Mesothelial cell of epicardium (in vitro differentiated cells): ENCODE measurements around the gene IL1RN. TPM values are rescaled to one million over a fixed set of nuclear protein-coding genes. Genes with fewer than 3 reads are reported as not detected.

Source experiments
- DNase-seq, 2 experiments: peaks; one replicate each; pipeline ENCODE4 v3.0.0; 2021; ENCODE audit warnings: low spot score in 2 of 2; ENCODE audit not compliant: unreplicated experiment in 2 of 2
- H3K27ac Mint-ChIP-seq: 2 replicates; pipeline ENCODE4 v1.8.0; 2021; ENCODE audit warnings: mixed read lengths
- H3K27me3 Mint-ChIP-seq: 2 replicates; pipeline ENCODE4 v1.8.0; 2021; ENCODE audit warnings: low read depth, mixed read lengths
- H3K36me3 Mint-ChIP-seq: 2 replicates; pipeline ENCODE4 v1.8.0; 2021; ENCODE audit warnings: mixed read lengths
- H3K4me1 Mint-ChIP-seq: 2 replicates; pipeline ENCODE4 v1.8.0; 2021; ENCODE audit warnings: mixed read lengths
- H3K4me3 Mint-ChIP-seq: 2 replicates; pipeline ENCODE4 v1.8.0; 2021; ENCODE audit warnings: mild to moderate bottlenecking, moderate library complexity, mixed read lengths
- H3K9me3 Mint-ChIP-seq: 2 replicates; pipeline ENCODE4 v1.8.0; 2021; ENCODE audit warnings: mixed read lengths
- total RNA-seq: library from RNA; stranded (reverse); gene quantifications from 3 replicates; pipeline ENCODE4 v1.2.1, GENCODE V29; 2021
- TF ChIP-seq, protein P1 (sequence below): fragments of 200-600 bp; sonication (generic); IDR thresholded peaks from one replicate; pipeline ENCODE4 v1.5.0; 2021; ENCODE audit warnings: antibody characterized with exemption; ENCODE audit not compliant: unreplicated experiment

Gene IL1RN
- total RNA-seq, 1 donor from 2014 or later, result not detected

DNA sequence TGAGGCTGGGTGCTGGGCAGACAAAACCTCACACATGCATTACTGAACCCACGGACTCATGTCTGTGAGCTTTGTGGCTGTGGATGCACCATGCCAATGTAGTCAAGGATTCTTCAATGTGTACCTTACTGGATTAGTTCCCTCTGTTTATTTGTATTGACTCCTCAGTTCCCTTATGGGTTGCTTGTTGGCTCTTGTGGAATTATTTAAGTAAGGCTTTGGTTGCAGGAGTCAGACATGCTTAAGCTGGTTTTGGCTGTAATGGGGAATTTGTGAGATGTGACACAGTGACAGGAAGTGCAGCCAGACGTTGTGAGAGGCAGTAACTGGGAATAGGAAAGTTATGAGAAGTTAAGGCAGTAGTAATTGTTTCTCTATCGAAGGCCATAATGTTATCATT is 13.6 kb upstream of the IL1RN start:
- H3K27ac Mint-ChIP-seq, result no peak overlapping the region
- H3K4me1 Mint-ChIP-seq, result no peaks in the 10 kb centered on the region
- H3K36me3 Mint-ChIP-seq, result no peaks in the 10 kb centered on the region
- DNase-seq, result no peak
- peaks cover 13% of the 10 kb centered on the region for H3K27me3 Mint-ChIP-seq
- H3K4me3 Mint-ChIP-seq, result no peak overlapping the region
- TF ChIP-seq, protein P1, sequence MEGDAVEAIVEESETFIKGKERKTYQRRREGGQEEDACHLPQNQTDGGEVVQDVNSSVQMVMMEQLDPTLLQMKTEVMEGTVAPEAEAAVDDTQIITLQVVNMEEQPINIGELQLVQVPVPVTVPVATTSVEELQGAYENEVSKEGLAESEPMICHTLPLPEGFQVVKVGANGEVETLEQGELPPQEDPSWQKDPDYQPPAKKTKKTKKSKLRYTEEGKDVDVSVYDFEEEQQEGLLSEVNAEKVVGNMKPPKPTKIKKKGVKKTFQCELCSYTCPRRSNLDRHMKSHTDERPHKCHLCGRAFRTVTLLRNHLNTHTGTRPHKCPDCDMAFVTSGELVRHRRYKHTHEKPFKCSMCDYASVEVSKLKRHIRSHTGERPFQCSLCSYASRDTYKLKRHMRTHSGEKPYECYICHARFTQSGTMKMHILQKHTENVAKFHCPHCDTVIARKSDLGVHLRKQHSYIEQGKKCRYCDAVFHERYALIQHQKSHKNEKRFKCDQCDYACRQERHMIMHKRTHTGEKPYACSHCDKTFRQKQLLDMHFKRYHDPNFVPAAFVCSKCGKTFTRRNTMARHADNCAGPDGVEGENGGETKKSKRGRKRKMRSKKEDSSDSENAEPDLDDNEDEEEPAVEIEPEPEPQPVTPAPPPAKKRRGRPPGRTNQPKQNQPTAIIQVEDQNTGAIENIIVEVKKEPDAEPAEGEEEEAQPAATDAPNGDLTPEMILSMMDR, result no peak
- H3K9me3 Mint-ChIP-seq, result no peaks in the 10 kb centered on the region

DNA sequence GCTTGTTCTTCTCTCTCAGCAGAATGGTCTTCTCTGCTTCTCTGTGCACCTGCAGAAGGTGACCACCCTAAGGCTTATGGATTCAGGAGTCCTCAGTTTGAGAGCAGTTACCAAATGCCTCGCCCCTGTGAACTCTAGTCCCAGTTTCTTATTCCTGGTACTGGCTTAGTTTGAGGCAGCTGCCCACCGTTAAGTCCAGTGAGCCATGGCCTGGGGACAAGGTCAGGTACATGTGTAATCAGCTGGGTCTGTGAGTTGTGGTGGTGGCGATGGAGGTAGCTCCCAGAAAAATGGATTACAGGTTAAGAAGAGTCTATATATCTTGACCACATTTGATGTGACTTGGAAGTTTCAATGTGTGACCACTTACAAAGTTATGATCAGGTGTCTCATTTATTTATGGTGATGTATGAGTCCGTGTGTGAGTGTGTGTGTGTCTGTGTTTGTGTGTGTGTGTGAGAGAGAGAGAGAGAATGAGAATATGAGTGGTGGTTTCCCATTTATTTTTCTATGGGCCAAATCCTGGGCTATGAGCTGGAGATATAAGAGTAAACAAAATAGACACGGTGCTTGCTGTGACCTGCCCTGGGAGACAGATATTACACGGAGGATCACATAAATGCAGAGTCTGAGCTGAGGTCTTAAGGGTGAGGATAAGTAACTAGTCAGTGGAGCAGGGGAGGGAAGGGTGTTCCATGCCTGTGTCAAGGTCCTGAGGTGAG is 13.0 kb upstream of the IL1RN start:
- TF ChIP-seq, protein P1, result no peak
- Mint-ChIP-seq H3K36me3 (no peaks in the 10 kb centered on the region), H3K4me1 (no peaks in the 10 kb centered on the region), H3K4me3 (no peak overlapping the region), H3K27me3 (peaks cover 15% of the 10 kb centered on the region), H3K9me3 (no peaks in the 10 kb centered on the region), H3K27ac (no peak overlapping the region)
- DNase-seq, result no peak

DNA sequence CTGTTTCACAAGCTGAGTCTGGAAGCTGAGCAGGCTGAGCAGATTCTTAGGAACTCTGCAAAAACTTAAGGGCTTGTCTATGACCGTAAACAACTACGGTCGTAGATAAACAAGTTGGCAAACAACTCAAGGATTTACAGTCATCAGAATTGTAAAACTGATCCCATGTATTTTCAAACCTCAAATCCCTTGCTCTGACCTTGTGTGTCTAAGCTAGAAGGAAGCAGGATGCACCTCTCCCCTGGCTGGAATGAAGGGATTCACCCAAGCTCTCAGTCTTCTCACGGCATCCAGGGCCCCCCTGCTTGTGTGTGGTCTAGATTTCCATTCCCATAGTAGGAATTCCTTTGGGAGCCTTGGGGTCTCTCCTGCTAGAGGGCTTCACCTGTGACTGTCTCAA is 12.4 kb upstream of the IL1RN start:
- TF ChIP-seq, protein P1, result no peak
- Mint-ChIP-seq H3K9me3 (no peaks in the 10 kb centered on the region), H3K36me3 (no peaks in the 10 kb centered on the region), H3K4me3 (no peak overlapping the region), H3K27me3 (peaks cover 16% of the 10 kb centered on the region), H3K27ac (no peak overlapping the region), H3K4me1 (no peaks in the 10 kb centered on the region)
- no peak for DNase-seq

DNA sequence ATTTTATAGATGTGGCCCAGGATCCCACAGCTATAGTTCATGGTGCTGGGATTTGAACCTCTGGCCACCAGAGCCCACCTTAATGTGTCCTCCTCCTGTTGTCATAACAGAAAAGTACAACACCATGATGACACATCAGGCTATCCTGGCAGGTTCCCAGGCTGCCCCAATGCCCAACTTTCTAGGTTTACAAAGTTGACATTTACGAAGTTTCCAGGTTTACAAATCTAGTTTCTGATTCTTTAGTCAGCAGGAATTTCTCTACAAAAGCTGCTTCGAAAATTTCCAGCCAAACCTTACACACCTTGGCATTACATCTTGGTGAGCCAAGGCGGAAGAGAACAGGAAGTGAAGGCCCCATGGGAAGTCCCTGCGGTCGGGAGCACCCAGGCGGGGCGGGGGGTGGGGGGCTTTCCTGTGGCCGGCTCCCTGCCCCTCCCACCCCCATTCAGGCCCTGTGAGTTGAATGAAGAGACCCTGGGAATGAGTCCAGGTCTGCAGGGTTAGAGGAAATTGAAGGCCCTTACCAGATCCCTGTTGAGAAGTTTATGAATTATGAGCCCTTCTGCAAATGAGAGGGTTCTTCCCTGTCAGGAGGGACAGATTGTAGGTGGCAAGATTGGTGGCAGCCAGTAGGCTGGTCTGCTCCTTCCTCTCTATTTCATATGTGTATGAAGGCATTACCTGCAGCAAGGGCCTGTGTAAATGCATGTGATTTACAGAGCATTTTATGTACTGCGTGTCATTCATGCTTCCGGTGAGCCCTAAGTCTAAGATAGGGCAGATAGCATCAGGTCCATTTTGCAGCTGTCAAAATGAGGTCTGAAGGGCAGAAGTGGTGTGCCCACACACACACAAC is 11.1 kb upstream of the IL1RN start:
- Mint-ChIP-seq H3K4me3 (no peak overlapping the region), H3K4me1 (peaks cover 4% of the 10 kb centered on the region), H3K27ac (no peak overlapping the region), H3K27me3 (peaks cover 20% of the 10 kb centered on the region), H3K36me3 (no peaks in the 10 kb centered on the region), H3K9me3 (no peaks in the 10 kb centered on the region)
- no peak for DNase-seq
- TF ChIP-seq, protein P1, result no peak

DNA sequence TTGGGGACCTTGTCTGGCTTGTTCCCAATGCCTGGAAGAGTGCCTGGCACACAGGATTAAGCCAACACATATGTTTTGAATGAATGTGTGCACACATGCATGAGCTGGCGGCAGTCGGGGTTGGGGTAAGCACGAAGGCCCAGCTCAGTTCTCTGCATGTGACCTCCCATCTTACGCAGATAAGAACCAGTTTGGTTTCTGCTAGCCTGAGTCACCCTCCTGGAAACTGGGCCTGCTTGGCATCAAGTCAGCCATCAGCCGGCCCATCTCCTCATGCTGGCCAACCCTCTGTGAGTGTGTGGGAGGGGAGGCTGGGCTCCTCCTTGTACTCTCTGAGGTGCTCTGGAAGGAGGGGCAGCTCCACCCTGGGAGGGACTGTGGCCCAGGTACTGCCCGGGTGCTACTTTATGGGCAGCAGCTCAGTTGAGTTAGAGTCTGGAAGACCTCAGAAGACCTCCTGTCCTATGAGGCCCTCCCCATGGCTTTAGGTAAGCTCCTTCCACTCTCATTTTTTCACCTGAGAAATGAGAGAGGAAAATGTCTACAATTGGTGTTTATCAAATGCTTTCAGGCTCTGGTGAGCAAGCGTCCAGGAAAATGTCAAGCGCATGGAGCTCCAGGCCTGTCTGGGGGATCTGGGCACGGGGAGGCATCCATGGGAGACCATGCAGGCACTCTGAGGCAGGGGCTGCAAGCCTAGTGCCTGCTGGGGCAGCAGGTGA is 9.7 kb upstream of the IL1RN start:
- DNase-seq, result no peak
- H3K27ac Mint-ChIP-seq, result no peak overlapping the region
- H3K27me3 Mint-ChIP-seq, result peaks cover 34% of the 10 kb centered on the region
- no peaks in the 10 kb centered on the region for H3K9me3 Mint-ChIP-seq
- H3K4me1 Mint-ChIP-seq, result peaks cover 6% of the 10 kb centered on the region
- TF ChIP-seq, protein P1, result no peak
- H3K4me3 Mint-ChIP-seq, result no peak overlapping the region
- H3K36me3 Mint-ChIP-seq, result no peaks in the 10 kb centered on the region
